HepG2 (cell line): ENCODE data around the gene THOC7. TPM values are rescaled to one million over a fixed set of nuclear protein-coding genes. Genes with fewer than 3 reads are reported as not detected.

ENCODE experiments used
- ATAC-seq: fragments of 200-7000 bp; cut with Tn5 transposase; 3 replicates; pipeline ENCODE4 v1.9.1; 2020; ENCODE audit warnings: mild to moderate bottlenecking, moderate library complexity
- BruUV-seq: library from RNA; stranded (reverse); fragments of 400-500 nt; replicated peaks from 2 replicates; lab custom pipeline; 2021; lab: Mats Ljungman, UMichigan
- CTCF ChIA-PET: fragments of 300-600 bp; formaldehyde crosslinking; extraction: SDS; loops from one replicate; lab custom pipeline; 2021; ENCODE audit warnings: low total read pairs, inconsistent platforms, low intra/inter-chr PET ratio; lab: Yijun Ruan, JAX
- POLR2A ChIA-PET: fragments of 350-600 bp; sonication (Branson Sonifier 250); formaldehyde crosslinking; loops from one replicate; lab custom pipeline; 2020; ENCODE audit warnings: antibody characterized with exemption, inconsistent platforms; lab: Yijun Ruan, JAX
- DNase-seq: peaks from one replicate; pipeline ENCODE4 v3.0.0-alpha.2; 2015; ENCODE audit warnings: low spot score
- FAIRE-seq: peaks from 3 replicates; lab custom pipeline; 2011; peaks lifted over from hg19 to GRCh38; lab: Jason Lieb, UNC
- H2AFZ ChIP-seq: one replicate; pipeline ENCODE4 v1.6.1; 2011; ENCODE audit warnings: low read length, inconsistent platforms
- H3K27ac ChIP-seq: fragments of 300-600 bp; 3 replicates; pipeline ENCODE4 v1.8.0; 2011; ENCODE audit warnings: mixed run types, mild to moderate bottlenecking, mixed read lengths, low read length, inconsistent platforms; ENCODE audit not compliant: insufficient read depth; ENCODE audit errors: extremely low read length
- H3K27me3 ChIP-seq, 2 experiments: fragments of 200-600 bp in 1 of 2; 2 replicates in 1 of 2; 3 replicates in 1 of 2; pipeline versions ENCODE4 v1.6.0 to v1.8.0; 2011; ENCODE audit warnings: low read length in 2 of 2, mild to moderate bottlenecking in 2 of 2, moderate library complexity in 2 of 2, inconsistent platforms in 1 of 2; ENCODE audit not compliant: insufficient read depth in 2 of 2, control insufficient read depth in 1 of 2
- H3K36me3 ChIP-seq, 2 experiments: fragments of 200-600 bp in 1 of 2; replicated peaks in 1 of 2; 2 replicates in 1 of 2; 3 replicates in 1 of 2; pipeline versions ENCODE4 v1.5.1 to v1.8.0; 2011; ENCODE audit warnings: low read length in 2 of 2, inconsistent platforms in 1 of 2; ENCODE audit not compliant: insufficient read depth in 2 of 2, control insufficient read depth in 1 of 2
- H3K4me1 ChIP-seq: 2 replicates; pipeline ENCODE4 v1.5.1; 2012; ENCODE audit warnings: low read length, inconsistent platforms; ENCODE audit not compliant: insufficient read depth
- H3K4me2 ChIP-seq: 2 replicates; pipeline ENCODE4 v1.6.0; 2011; ENCODE audit warnings: low read depth, low read length, inconsistent platforms
- H3K4me3 ChIP-seq, 3 experiments: fragments of 200-600 bp in 1 of 3; sonication (generic), shearing (Covaris generic) in 1 of 3; replicated peaks in 1 of 3; 2 replicates each; pipeline ENCODE4 v1.5.1; 2011 to 2016; ENCODE audit warnings: low read length in 3 of 3, inconsistent platforms in 2 of 3, low read depth in 2 of 3, mild to moderate bottlenecking in 2 of 3, control low read depth in 1 of 3, mixed read lengths in 1 of 3; ENCODE audit not compliant: insufficient read depth in 1 of 3
- H3K79me2 ChIP-seq: one replicate; pipeline ENCODE4 v1.6.1; 2011; ENCODE audit warnings: low read length, inconsistent platforms; ENCODE audit not compliant: insufficient read depth
- H3K9ac ChIP-seq: 2 replicates; pipeline ENCODE4 v1.6.0; 2011; ENCODE audit warnings: mild to moderate bottlenecking, low read depth, low read length, inconsistent platforms; ENCODE audit not compliant: insufficient read depth
- H3K9me3 ChIP-seq: 2 replicates; pipeline ENCODE4 v1.5.1; 2012; ENCODE audit warnings: mild to moderate bottlenecking, low read length
- H4K20me1 ChIP-seq: 2 replicates; pipeline ENCODE4 v1.6.0; 2011; ENCODE audit warnings: inconsistent platforms, mild to moderate bottlenecking, low read length, moderate library complexity; ENCODE audit not compliant: insufficient read depth
- ARID4A ChIP-seq: sonication (generic); formaldehyde crosslinking; IDR thresholded peaks from 2 replicates; pipeline ENCODE4 v1.5.0; 2020; ENCODE audit warnings: mild to moderate bottlenecking, missing genetic modification reagents, borderline replicate concordance
- CEBPG ChIP-seq: IDR thresholded peaks from 2 replicates; pipeline ENCODE4 v1.6.1; 2016
- ELF4 ChIP-seq: sonication (generic); formaldehyde crosslinking; IDR thresholded peaks from 2 replicates; pipeline ENCODE4 v1.5.0; 2020; ENCODE audit warnings: missing genetic modification reagents, mild to moderate bottlenecking, moderate library complexity, borderline replicate concordance
- MLX ChIP-seq: IDR thresholded peaks from 2 replicates; pipeline ENCODE4 v1.6.1; 2016
- NFKBIZ ChIP-seq: IDR thresholded peaks from 2 replicates; pipeline ENCODE4 v1.6.1; 2018; ENCODE audit warnings: missing genetic modification reagents, missing compliant biosample characterization
- PAF1 ChIP-seq: IDR thresholded peaks from 2 replicates; pipeline ENCODE4 v1.6.1; 2016; ENCODE audit warnings: missing genetic modification reagents, missing compliant biosample characterization
- POLR2AphosphoS5 ChIP-seq: IDR thresholded peaks from 2 replicates; pipeline ENCODE4 v1.6.1; 2012; ENCODE audit warnings: low read depth, low read length
- ZFP1 ChIP-seq: IDR thresholded peaks from 2 replicates; pipeline ENCODE4 v1.6.1; 2016
- ZFP36 ChIP-seq: fragments of 150-350 bp; IDR thresholded peaks from 2 replicates; pipeline ENCODE4 v1.6.1; 2018; ENCODE audit warnings: borderline replicate concordance, low read length, low read depth; ENCODE audit not compliant: partially characterized antibody
- ZNF260 ChIP-seq: sonication (generic); formaldehyde crosslinking; IDR thresholded peaks from 2 replicates; pipeline ENCODE4 v1.4.0; 2020; ENCODE audit warnings: missing genetic modification reagents, low read depth, mild to moderate bottlenecking, borderline replicate concordance
- ZNF3 ChIP-seq: IDR thresholded peaks from 2 replicates; pipeline ENCODE4 v1.7.0; 2017; ENCODE audit warnings: inconsistent platforms
- ZNF552 ChIP-seq: sonication (generic); formaldehyde crosslinking; IDR thresholded peaks from 2 replicates; pipeline ENCODE4 v1.9.0; 2022; ENCODE audit warnings: missing genetic modification reagents, mild to moderate bottlenecking, borderline replicate concordance
- in situ Hi-C: cut with HindIII; loops from 2 replicates; pipeline ENCODE4 v1.10.0; 2017; ENCODE audit warnings: low pct_unique_long_range_greater_than_20kb; ENCODE audit not compliant: extremely low pct_ligation_motif_present
- intact Hi-C: fragments of 100-400 bp; cut with micrococcal nuclease; formaldehyde crosslinking; loops from one replicate; pipeline ENCODE4 v1.10.0; 2022; ENCODE audit not compliant: unreplicated experiment
- polyA plus RNA-seq, 8 experiments: library from polyadenylated mRNA; depleted of rRNA in 3 of 8; stranded (reverse) in 7 of 8; unstranded in 1 of 8; fragments of >200 nt; fragmentation: Illumina TruSeq in 4 of 8; extraction: Trizol in 4 of 8; gene quantifications; 2 replicates each; pipeline versions ENCODE4 v1.2.1 to v1.2.3, GENCODE V29; 2011 to 2016; ENCODE audit warnings: low read depth in 4 of 8, missing spikeins in 1 of 8, mixed read lengths in 1 of 8; ENCODE audit not compliant: insufficient read depth in 1 of 8
- total RNA-seq, 5 experiments: library from RNA; depleted of rRNA; stranded (reverse); fragments of >200 nt; fragmentation: Illumina TruSeq; extraction: Trizol; gene quantifications; 2 replicates each; pipeline ENCODE4 v1.2.3, GENCODE V29; 2016; ENCODE audit warnings: low read depth in 1 of 5
- TF ChIP-seq, protein P1 (sequence below): sonication (generic); formaldehyde crosslinking; IDR thresholded peaks from 2 replicates; pipeline ENCODE4 v1.5.1; 2020; ENCODE audit warnings: missing genetic modification reagents, mild to moderate bottlenecking, borderline replicate concordance
- TF ChIP-seq, protein P2 (sequence below): IDR thresholded peaks from 2 replicates; pipeline ENCODE4 v1.6.1; 2016; ENCODE audit warnings: mild to moderate bottlenecking, missing biosample characterization, missing genetic modification reagents

Gene THOC7
- total and polyA plus RNA-seq, 2 of the 13 experiments (the other 11 are each of a cell fraction or from before 2014, with no cell fraction given), result 32.8 to 63.5 TPM

- TF ChIP-seq, protein P1, sequence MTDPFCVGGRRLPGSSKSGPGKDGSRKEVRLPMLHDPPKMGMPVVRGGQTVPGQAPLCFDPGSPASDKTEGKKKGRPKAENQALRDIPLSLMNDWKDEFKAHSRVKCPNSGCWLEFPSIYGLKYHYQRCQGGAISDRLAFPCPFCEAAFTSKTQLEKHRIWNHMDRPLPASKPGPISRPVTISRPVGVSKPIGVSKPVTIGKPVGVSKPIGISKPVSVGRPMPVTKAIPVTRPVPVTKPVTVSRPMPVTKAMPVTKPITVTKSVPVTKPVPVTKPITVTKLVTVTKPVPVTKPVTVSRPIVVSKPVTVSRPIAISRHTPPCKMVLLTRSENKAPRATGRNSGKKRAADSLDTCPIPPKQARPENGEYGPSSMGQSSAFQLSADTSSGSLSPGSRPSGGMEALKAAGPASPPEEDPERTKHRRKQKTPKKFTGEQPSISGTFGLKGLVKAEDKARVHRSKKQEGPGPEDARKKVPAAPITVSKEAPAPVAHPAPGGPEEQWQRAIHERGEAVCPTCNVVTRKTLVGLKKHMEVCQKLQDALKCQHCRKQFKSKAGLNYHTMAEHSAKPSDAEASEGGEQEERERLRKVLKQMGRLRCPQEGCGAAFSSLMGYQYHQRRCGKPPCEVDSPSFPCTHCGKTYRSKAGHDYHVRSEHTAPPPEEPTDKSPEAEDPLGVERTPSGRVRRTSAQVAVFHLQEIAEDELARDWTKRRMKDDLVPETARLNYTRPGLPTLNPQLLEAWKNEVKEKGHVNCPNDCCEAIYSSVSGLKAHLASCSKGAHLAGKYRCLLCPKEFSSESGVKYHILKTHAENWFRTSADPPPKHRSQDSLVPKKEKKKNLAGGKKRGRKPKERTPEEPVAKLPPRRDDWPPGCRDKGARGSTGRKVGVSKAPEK (CRISPR knock-in tag), result no peak
- no peak for TF ChIP-seq CEBPG (CRISPR knock-in tag)
- no peak for TF ChIP-seq ZFP36
- no peak for TF ChIP-seq POLR2AphosphoS5
- TF ChIP-seq ZFP1 (CRISPR knock-in tag), result no peak
Observed at GRCh38 chr3:63845215-63845614, 18.4 kb downstream of the THOC7 start (continued).

DNA sequence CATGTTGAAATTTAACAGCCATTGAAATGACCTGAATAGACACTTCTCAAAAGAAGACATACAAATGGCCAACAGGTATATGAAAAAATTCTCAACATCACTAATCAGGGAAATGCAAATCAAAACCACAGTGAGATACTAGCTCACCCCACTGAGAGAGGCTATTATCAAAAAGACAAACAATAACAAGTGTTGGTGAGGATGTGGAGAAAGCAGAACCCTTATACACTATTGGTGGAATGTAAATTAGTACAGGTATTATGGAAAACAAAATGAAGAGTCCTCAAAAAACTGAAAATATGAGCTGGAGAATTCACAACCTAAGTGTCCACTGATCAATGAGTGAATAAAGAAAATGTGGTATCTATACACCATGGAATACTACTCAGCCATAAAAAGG lies 21.5 kb downstream of the THOC7 start:
- POLR2A ChIA-PET, result no interaction called here
- no peak overlapping the region for H3K27ac ChIP-seq
- no peak for FAIRE-seq

More for the DNA sequence above, 21.5 kb downstream of the THOC7 start:
- H3K36me3 ChIP-seq, result no peaks in the 10 kb centered on the region
- H3K9ac ChIP-seq, result no peak overlapping the region
- no peak overlapping the region for H2AFZ ChIP-seq
- H3K79me2 ChIP-seq, result no peaks in the 10 kb centered on the region
- H3K4me2 ChIP-seq, result no peak overlapping the region
- ATAC-seq (no peak), DNase-seq (no peak)
- no peaks in the 10 kb centered on the region for H3K4me1 ChIP-seq
- in situ Hi-C loops, result no loop called here
- BruUV-seq, result no TSS peak
- intact Hi-C loops, result no loop called here
- TF ChIP-seq ZNF552, result no peak
- TF ChIP-seq PAF1 (CRISPR knock-in tag), result no peak
- no peak for TF ChIP-seq ELF4 (CRISPR knock-in tag)
- TF ChIP-seq, protein P2, sequence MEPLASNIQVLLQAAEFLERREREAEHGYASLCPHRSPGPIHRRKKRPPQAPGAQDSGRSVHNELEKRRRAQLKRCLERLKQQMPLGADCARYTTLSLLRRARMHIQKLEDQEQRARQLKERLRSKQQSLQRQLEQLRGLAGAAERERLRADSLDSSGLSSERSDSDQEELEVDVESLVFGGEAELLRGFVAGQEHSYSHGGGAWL (CRISPR knock-in tag), result no peak
- TF ChIP-seq NFKBIZ (CRISPR knock-in tag), result no peak
- no peak for TF ChIP-seq ARID4A (CRISPR knock-in tag)
- TF ChIP-seq MLX (CRISPR knock-in tag), result no peak
- TF ChIP-seq ZNF3 (CRISPR knock-in tag), result no peak
- no peak for TF ChIP-seq ZNF260 (CRISPR knock-in tag)
- CTCF ChIA-PET, result no interaction called here
- no peaks in the 10 kb centered on the region for H3K9me3 ChIP-seq
- H3K27me3 ChIP-seq, result no peaks in the 10 kb centered on the region
- no peak overlapping the region for H3K4me3 ChIP-seq
- no peaks in the 10 kb centered on the region for H4K20me1 ChIP-seq
